Measurements from ENCODE around the gene KBTBD8. TPM values are rescaled to one million over a fixed set of nuclear protein-coding genes. Genes with fewer than 3 reads are reported as not detected.

Gene KBTBD8
- total and polyA plus RNA-seq, 2 donors from 2014 or later = 0.43 to 1.8 TPM

GRCh38 chr3:66989860-66990696 lies 8.0 kb upstream of the KBTBD8 start:
- TF ChIP-seq CTCF (IDR thresholded peaks at IDR 0.05; ENCODE audit: borderline replicate concordance, extremely low read depth, insufficient read depth) = no peak
- no peaks in the 10 kb centered on the region for H3K36me3 ChIP-seq (ENCODE audit: control insufficient read depth in 2 of 3, insufficient read depth in 3 of 3, low read length in 3 of 3)
- no peaks in the 10 kb centered on the region for H3K27me3 ChIP-seq (ENCODE audit: control insufficient read depth, insufficient read depth, low read length)
- FAIRE-seq (no peak), DNase-seq (no peak)
- no peak overlapping the region for H3K27ac ChIP-seq (ENCODE audit: low read depth in 2 of 2, low read length in 2 of 2)
- intact Hi-C loops (cut with DNase I) = no loop called here
- H3K4me1 ChIP-seq (ENCODE audit: control insufficient read depth in 2 of 3, insufficient read depth in 2 of 3, low read depth in 1 of 3, low read length in 3 of 3) = no peaks in the 10 kb centered on the region
- H3K9ac ChIP-seq (ENCODE audit: low read length in 3 of 3) = no peak overlapping the region
- H3K9me3 ChIP-seq (ENCODE audit: control insufficient read depth in 2 of 3, insufficient read depth in 1 of 3, low read length in 3 of 3) = no peaks in the 10 kb centered on the region
- H3K4me3 ChIP-seq (ENCODE audit: low read length in 3 of 3) = no peak overlapping the region

- TF ChIP-seq CTCF (IDR thresholded peaks at IDR 0.05; ENCODE audit: borderline replicate concordance, extremely low read depth, insufficient read depth) = no peak
- H3K9ac ChIP-seq (ENCODE audit: low read length in 3 of 3) = no peak overlapping the region
These were observed 6.6 kb upstream of the KBTBD8 start for GRCh38 chr3:66991459-66991858.

GRCh38 chr3:66993082-66993481 lies 5.0 kb upstream of the KBTBD8 start:
- intact Hi-C loops (cut with DNase I) = no loop called here
- Histone ChIP-seq H3K9ac (ENCODE audit: low read length in 3 of 3) (no peak overlapping the region), H3K36me3 (ENCODE audit: control insufficient read depth in 2 of 3, insufficient read depth in 3 of 3, low read length in 3 of 3) (no peaks in the 10 kb centered on the region), H3K4me3 (ENCODE audit: low read length in 3 of 3) (no peak overlapping the region), H3K27me3 (ENCODE audit: control insufficient read depth, insufficient read depth, low read length) (no peaks in the 10 kb centered on the region), H3K27ac (ENCODE audit: low read depth in 2 of 2, low read length in 2 of 2) (no peak overlapping the region), H3K9me3 (ENCODE audit: control insufficient read depth in 2 of 3, insufficient read depth in 1 of 3, low read length in 3 of 3) (no peaks in the 10 kb centered on the region), H3K4me1 (ENCODE audit: control insufficient read depth in 2 of 3, insufficient read depth in 2 of 3, low read depth in 1 of 3, low read length in 3 of 3) (no peaks in the 10 kb centered on the region)
- no peak for DNase-seq
- no peak for TF ChIP-seq CTCF (IDR thresholded peaks at IDR 0.05; ENCODE audit: borderline replicate concordance, extremely low read depth, insufficient read depth)
- FAIRE-seq = no peak

More at GRCh38 chr3:66991459-66991858, 6.6 kb upstream of the KBTBD8 start:
- H3K36me3 ChIP-seq (ENCODE audit: control insufficient read depth in 2 of 3, insufficient read depth in 3 of 3, low read length in 3 of 3) = no peaks in the 10 kb centered on the region
- no peak overlapping the region for H3K27ac ChIP-seq (ENCODE audit: low read depth in 2 of 2, low read length in 2 of 2)
- intact Hi-C loops (cut with DNase I) = no loop called here
- H3K27me3 ChIP-seq (ENCODE audit: control insufficient read depth, insufficient read depth, low read length) = no peaks in the 10 kb centered on the region
- DNase-seq = no peak
- H3K4me1 ChIP-seq (ENCODE audit: control insufficient read depth in 2 of 3, insufficient read depth in 2 of 3, low read depth in 1 of 3, low read length in 3 of 3) = no peaks in the 10 kb centered on the region
- no peak overlapping the region for H3K4me3 ChIP-seq (ENCODE audit: low read length in 3 of 3)
- FAIRE-seq = no peak
- no peaks in the 10 kb centered on the region for H3K9me3 ChIP-seq (ENCODE audit: control insufficient read depth in 2 of 3, insufficient read depth in 1 of 3, low read length in 3 of 3)
